ENCODE data around the gene CLEC4C.
"Not testable (repeated sequence)": the region's sequence is repeated elsewhere in the genome, so short reads cannot be mapped to it uniquely, and the experiment has no call there.

CLEC4C gene

DNA sequence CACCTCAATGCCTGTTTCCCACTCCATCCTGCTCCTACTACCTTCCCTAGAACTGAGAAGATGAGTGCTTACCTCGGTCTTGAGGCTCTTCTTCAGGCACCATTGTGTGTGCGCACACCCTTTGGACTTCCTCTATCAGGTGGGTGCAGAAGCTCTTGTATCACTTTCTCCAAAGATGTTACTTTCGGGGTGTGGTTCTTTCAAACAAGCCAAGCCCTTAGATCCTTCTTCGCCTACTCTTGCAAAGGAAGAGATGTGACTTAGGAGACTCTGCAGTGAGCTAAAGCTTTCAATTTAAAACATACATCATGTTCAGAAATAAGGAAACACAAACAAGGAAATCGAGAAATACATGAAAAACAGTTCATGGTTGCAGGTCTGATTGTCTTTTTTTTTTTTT is at the start of gene CLEC4C:
TSS of gene CLEC4C (minus strand) at position 130 of the 400 bp plus-strand sequence. CDS start at position 103, 27 bp downstream.
- H3K27ac Mint-ChIP-seq: no peak within 1 kb of the TSS
- no peak within 1 kb of the TSS for H3K4me3 Mint-ChIP-seq
- no peaks in the 10 kb centered on the region for H3K36me3 Mint-ChIP-seq

GRCh38 chr12:7793211-7793610 is 46.0 kb upstream of the CLEC4C start:
- Mint-ChIP-seq H3K4me3 (no peak overlapping the region), H3K27ac (no peak overlapping the region), H3K4me1 (no peaks in the 10 kb centered on the region), H3K36me3 (no peaks in the 10 kb centered on the region), H3K9me3 (no peaks in the 10 kb centered on the region)
- ATAC-seq (no peak), DNase-seq (ENCODE audit: low spot score in 2 of 2) (no peak)

More for the DNA sequence above, at the start of gene CLEC4C:
- Mint-ChIP-seq H3K9me3 (peaks cover 4% of the 10 kb centered on the region), H3K4me1 (peaks cover under 1% of the 10 kb centered on the region)
- ATAC-seq (no peak), DNase-seq (ENCODE audit: low spot score in 2 of 2) (no peak)

DNA sequence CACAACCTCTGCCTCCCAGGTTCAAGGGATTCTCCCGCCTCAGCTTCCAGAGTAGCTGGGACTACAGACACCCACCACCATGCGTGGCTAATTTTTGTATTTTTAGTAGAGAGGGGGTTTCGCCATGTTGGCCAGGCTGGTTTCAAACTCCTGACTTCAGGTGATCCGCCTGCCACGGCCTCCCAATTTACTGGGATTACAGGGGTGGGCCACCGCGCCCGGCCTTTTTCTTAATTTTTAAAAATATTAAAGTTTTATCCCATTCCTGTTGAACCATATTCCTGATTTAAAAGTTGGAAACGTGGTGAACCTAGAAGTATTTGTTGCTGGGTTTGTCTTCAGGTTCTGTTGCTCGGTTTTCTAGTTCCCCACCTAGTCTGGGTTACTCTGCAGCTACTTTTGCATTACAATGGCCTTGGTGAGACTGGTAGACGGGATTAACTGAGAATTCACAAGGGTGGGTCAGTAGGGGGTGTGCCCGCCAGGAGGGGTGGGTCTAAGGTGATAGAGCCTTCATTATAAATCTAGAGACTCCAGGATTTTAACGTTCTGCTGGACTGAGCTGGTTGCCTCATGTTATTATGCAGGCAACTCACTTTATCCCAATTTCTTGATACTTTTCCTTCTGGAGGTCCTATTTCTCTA is 41.8 kb upstream of the CLEC4C start, which contains the start of gene NANOG:
TSS of gene NANOG (plus strand) at position 519 of the 645 bp plus-strand sequence. CDS start 213 bp downstream, outside the sequence.
- DNase-seq (ENCODE audit: low spot score in 2 of 2); H3K27ac Mint-ChIP-seq; H3K4me1 Mint-ChIP-seq; H3K36me3 Mint-ChIP-seq; H3K4me3 Mint-ChIP-seq; ATAC-seq; H3K9me3 Mint-ChIP-seq: not testable (repeated sequence)

GRCh38 chr12:7788294-7788660 is 41.1 kb upstream of the CLEC4C start:
- H3K4me1 Mint-ChIP-seq: no peaks in the 10 kb centered on the region
- no peak for DNase-seq (ENCODE audit: low spot score in 2 of 2)
- no peak for ATAC-seq

GRCh38 chr12:7787574-7788293 is 40.6 kb upstream of the CLEC4C start:
- Mint-ChIP-seq H3K9me3 (no peaks in the 10 kb centered on the region), H3K4me3 (no peak overlapping the region), H3K27ac (no peak overlapping the region), H3K4me1 (no peaks in the 10 kb centered on the region), H3K36me3 (no peaks in the 10 kb centered on the region)
- no peak for DNase-seq (ENCODE audit: low spot score in 2 of 2)
- ATAC-seq: no peak

More at GRCh38 chr12:7788294-7788660, 41.1 kb upstream of the CLEC4C start:
- Mint-ChIP-seq H3K4me3 (no peak overlapping the region), H3K9me3 (no peaks in the 10 kb centered on the region), H3K27ac (no peak overlapping the region), H3K36me3 (no peaks in the 10 kb centered on the region)

DNA sequence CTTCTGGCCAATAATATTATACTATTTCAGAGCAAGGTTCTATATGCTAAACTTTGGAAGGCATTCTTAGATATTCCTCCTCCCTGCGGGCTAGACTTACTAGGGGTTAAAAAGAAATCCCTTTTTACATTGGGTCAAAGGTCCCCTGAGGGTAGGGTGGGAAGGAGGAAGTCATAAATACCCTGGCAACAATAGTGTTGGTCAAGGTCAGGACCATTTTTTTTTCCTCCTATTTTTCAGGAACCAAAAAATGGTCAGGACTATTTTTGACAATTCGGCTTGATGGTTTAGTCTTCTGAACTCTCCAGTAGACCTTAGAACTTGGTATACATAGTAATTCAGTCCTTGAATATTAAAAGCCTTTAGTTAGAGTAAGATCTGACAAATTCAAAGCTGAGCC is 37.5 kb upstream of the CLEC4C start:
- no peak overlapping the region for H3K4me3 Mint-ChIP-seq
- no peak overlapping the region for H3K27ac Mint-ChIP-seq
- no peaks in the 10 kb centered on the region for H3K36me3 Mint-ChIP-seq
- DNase-seq (ENCODE audit: low spot score in 2 of 2) (no peak), ATAC-seq (no peak)
- no peaks in the 10 kb centered on the region for H3K4me1 Mint-ChIP-seq
- no peaks in the 10 kb centered on the region for H3K9me3 Mint-ChIP-seq

DNA sequence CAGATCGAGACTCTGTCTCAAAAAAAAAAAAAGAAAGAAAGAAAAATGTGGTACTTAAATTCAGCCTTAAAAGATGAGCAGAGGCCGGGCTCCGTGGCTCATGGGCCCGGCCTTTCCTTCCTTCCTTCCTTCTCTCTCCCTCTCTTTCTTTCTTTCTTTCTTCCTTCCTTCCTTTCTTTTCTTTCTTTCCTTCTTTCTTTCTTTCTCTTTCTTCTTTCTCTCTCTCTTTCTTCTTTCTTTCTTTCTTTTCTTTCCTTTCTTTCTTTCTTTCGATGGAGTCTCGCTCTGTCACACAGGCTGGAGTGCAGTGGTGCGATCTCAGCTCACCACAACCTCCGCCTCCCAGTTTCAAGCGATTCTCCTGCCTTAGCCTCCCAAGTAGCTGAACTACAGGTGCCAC is 36.3 kb upstream of the CLEC4C start:
- not testable (repeated sequence) for H3K27ac Mint-ChIP-seq; H3K4me1 Mint-ChIP-seq; H3K9me3 Mint-ChIP-seq; H3K4me3 Mint-ChIP-seq; ATAC-seq; H3K36me3 Mint-ChIP-seq; DNase-seq (ENCODE audit: low spot score in 2 of 2)

DNA sequence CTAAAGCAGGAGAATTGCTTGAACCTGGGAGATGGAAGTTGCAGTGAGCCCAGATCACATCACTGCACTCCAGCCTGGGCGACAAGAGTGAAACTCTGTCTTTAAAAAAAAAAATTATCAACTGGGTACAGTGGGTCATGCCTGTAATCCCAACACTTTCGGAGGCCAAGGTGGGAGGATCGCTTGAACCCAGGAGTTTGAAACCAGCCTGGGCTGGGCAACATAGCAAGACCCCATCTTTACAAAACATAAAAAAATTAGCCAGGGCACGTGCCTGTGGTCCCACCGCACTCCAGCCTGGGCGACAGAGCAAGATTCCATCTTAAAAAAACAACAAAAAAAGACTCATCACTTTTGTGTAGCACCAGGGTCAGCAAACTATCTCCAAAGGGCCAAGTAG is 34.9 kb upstream of the CLEC4C start:
- Mint-ChIP-seq H3K9me3 (no peaks in the 10 kb centered on the region), H3K4me1 (no peaks in the 10 kb centered on the region), H3K36me3 (no peaks in the 10 kb centered on the region), H3K4me3 (no peak overlapping the region), H3K27ac (no peak overlapping the region)
- ATAC-seq (no peak), DNase-seq (ENCODE audit: low spot score in 2 of 2) (no peak)

DNA sequence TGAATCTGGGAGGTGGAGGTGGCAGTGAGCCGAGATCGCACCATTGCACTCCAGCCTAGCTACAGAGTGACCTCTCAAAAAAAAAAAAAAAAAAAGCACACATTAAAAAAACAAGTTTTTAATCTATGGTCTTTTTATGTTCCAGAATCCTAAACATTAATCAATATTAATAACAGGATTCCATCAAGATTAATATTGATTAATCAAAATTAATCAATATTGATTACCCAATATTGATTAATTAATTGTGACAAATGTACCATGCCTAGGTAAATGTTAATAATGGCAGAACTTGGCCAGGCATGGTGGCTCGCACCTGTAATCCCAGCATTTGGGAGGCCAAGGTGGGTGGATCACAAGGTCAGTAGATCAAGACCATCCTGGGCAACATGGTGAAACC is 34.1 kb upstream of the CLEC4C start:
- H3K4me1 Mint-ChIP-seq: no peaks in the 10 kb centered on the region
- H3K27ac Mint-ChIP-seq: no peak overlapping the region
- no peak for ATAC-seq
- no peaks in the 10 kb centered on the region for H3K36me3 Mint-ChIP-seq
- no peak overlapping the region for H3K4me3 Mint-ChIP-seq
- no peak for DNase-seq (ENCODE audit: low spot score in 2 of 2)
- H3K9me3 Mint-ChIP-seq: no peaks in the 10 kb centered on the region

GRCh38 chr12:7769999-7770398 is 22.8 kb upstream of the CLEC4C start:
- H3K36me3 Mint-ChIP-seq: no peaks in the 10 kb centered on the region
- no peak overlapping the region for H3K4me3 Mint-ChIP-seq
- H3K4me1 Mint-ChIP-seq: no peaks in the 10 kb centered on the region
- H3K9me3 Mint-ChIP-seq: no peaks in the 10 kb centered on the region
- DNase-seq (ENCODE audit: low spot score in 2 of 2) (no peak), ATAC-seq (no peak)
- H3K27ac Mint-ChIP-seq: no peak overlapping the region

- H3K4me3 Mint-ChIP-seq: no peak overlapping the region
- DNase-seq (ENCODE audit: low spot score in 2 of 2): no peak
- no peaks in the 10 kb centered on the region for H3K9me3 Mint-ChIP-seq
- no peak overlapping the region for H3K27ac Mint-ChIP-seq
- no peak for ATAC-seq
- no peaks in the 10 kb centered on the region for H3K36me3 Mint-ChIP-seq
- H3K4me1 Mint-ChIP-seq: no peaks in the 10 kb centered on the region
Measured at GRCh38 chr12:7758766-7759140, 11.6 kb upstream of the CLEC4C start.

GRCh38 chr12:7756993-7757392 is 9.8 kb upstream of the CLEC4C start:
- no peak for DNase-seq (ENCODE audit: low spot score in 2 of 2)
- no peaks in the 10 kb centered on the region for H3K36me3 Mint-ChIP-seq
- no peak for ATAC-seq
- no peak overlapping the region for H3K4me3 Mint-ChIP-seq
- H3K27ac Mint-ChIP-seq: no peak overlapping the region
- peaks cover 5% of the 10 kb centered on the region for H3K4me1 Mint-ChIP-seq
- H3K9me3 Mint-ChIP-seq: no peaks in the 10 kb centered on the region

DNA sequence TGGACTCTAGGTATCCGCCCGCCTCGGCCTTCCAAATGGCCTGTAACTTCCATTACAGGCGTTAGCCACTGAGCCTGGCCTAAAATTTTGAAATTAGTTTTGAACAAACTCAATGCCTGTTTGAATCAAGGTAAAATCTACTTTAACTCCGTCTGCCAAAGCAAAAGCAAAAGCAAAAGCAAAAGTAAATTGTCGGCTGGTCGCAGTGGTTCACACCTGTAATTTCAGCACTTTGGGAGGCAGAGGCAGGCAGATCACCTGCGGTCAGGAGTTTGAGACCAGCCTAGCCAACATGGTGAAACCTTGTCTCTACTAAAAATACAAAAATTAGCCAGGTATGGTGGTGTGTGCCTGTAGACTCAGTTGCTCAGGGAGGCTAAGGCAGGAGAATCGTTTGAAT is 8.5 kb upstream of the CLEC4C start:
- Mint-ChIP-seq H3K4me3 (peak overlapping the region; percentile 47), H3K27ac (peak overlapping the region; percentile 63)
- ATAC-seq (peak; percentile 36), DNase-seq (ENCODE audit: low spot score in 2 of 2) (peak in 1 of 2 donors; percentile 54)
- not testable (repeated sequence) for H3K36me3 Mint-ChIP-seq, H3K4me1 Mint-ChIP-seq, H3K9me3 Mint-ChIP-seq

DNA sequence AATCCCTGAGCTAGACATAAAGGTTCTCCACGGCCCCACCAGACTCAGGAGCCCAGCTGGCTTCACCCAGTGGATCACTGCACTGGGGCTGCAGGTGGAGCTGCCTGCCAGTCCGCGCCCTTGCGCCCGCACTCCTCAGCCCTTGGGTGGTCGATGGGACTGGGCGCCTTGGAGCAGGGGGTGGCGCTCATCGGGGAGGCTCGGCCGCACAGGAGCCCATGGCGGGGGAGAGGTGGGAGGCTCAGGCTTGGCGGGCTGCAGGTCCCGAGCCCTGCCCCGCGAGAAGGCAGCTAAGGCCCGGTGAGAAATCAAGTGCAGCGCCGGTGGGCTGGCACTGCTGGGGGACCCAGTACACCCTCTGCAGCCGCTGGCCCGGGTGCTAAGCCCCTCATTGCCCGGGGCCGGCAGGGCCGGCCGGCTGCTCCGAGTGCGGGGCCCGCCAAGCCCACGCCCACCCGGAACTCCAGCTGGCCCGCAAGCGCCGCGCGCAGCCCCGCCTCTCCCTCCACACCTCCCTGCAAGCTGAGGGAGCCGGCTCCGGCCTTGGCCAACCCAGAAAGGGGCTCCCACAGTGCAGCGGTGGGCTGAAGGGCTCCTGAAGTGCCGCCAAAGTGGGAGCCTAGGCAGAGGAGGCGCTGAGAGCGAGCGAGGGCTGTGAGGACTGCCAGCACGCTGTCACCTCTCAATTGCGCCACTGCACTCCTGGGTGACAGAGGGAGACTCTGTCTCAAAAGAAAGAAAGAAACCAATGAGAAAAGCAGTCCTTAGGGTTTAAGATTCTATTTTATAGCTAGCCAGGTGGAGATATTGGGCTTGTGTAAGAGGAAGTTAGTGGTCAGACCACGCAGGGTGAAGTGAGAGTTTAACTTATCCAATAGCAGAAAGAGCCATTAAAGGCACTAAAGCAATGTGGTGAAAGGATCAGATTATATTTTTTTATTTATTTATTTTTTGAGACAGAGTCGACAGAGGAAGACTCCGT is 5.1 kb upstream of the CLEC4C start:
- H3K9me3 Mint-ChIP-seq; ATAC-seq; H3K4me1 Mint-ChIP-seq; H3K27ac Mint-ChIP-seq; H3K4me3 Mint-ChIP-seq; H3K36me3 Mint-ChIP-seq; DNase-seq (ENCODE audit: low spot score in 2 of 2): not testable (repeated sequence)

DNA sequence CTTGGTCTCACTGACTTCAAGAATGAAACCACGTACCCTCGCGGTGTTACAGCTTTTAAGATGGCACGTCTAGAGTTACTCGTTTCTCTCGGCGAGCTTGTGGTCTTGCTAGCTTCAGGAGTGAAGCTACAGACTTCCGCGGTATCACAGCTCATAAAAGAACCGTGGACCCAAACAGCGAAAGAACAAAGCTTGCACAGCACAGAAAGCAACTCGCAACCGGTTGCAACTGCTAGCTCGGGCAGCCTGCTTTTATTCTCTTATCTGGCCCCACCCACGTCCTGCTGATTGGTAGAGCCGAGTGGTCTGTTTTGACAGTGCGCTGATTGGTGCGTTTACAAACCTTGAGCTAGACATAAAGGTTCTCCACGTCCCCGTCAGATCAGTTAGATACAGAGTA is 4.2 kb upstream of the CLEC4C start:
- no peak overlapping the region for H3K27ac Mint-ChIP-seq
- peaks cover 5% of the 10 kb centered on the region for H3K4me1 Mint-ChIP-seq
- H3K36me3 Mint-ChIP-seq: no peaks in the 10 kb centered on the region
- no peaks in the 10 kb centered on the region for H3K9me3 Mint-ChIP-seq
- DNase-seq (ENCODE audit: low spot score in 2 of 2): peak in 1 of 2 donors; percentile 58
- no peak overlapping the region for H3K4me3 Mint-ChIP-seq
- peak; percentile 74 for ATAC-seq

Measured in stimulated activated effector memory CD8-positive, alpha-beta T cell treated with anti-CD3 and anti-CD28 coated beads, Interleukin-12 subunit alpha, Interleukin-12 subunit beta, amount 100 ng/mL, for 72 hours (primary cell).